ENCODE results near the gene PMS1. TPM values are rescaled to one million over a fixed set of nuclear protein-coding genes. Genes with fewer than 3 reads are reported as not detected.

Gene PMS1
- total RNA-seq (2022; extraction: Qiagen RNA extraction; ENCODE audit: low read depth) = 4.1 to 8.0 TPM (median 7.6 TPM) in 5 replicates

DNA sequence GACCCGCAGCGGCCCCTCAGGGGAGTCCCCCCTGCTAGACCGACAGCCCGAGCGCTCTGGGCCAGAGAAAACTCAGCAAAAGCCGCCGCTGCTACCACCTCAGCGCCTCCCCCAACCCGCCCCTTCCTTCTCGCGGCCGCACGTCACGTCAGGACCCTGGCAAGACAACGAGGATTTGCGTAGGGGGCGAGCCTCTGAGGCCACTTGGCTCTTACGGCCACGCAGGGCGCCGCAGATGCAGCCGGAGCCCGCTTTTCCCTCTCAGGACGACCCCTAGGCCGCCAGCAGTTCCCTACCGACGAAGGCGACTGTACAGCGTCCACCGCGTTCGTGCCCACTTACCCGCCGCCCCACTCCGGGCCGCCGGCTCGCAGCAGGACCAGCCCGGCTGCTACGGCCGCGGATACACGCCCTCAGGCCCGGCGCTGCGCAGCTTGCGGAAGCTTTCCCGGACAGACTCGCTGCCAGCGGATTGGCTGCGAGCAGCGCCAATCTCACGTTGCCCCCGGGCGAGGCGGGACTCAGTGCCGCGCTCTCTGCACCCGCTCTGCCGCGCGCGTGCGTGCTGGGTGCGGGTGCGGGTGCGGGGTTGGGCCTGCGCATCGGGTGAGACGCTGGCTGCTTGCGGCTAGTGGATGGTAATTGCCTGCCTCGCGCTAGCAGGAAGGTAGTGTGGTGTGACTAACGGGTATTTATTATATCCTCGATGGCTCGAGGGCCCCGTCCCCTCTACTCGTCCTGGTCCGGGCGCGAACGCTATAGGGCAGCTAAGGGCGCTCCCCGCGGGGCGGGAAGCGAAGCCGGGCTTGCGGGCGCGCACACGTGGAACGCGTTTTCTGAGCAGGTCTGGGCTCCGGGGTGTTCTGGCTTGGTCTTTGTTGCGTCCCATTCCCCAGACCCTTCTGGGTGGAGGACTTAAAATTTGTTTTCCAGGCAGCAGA, at the start of gene PMS1, which contains the start of gene ORMDL1:
PMS1 (plus strand) TSS at position 524 of the 941 bp plus-strand sequence. CDS start 7,360 bp downstream, outside the sequence.
ORMDL1 (minus strand) TSS at position 413 of the 941 bp plus-strand sequence. CDS start 1,744 bp downstream, outside the sequence.

DNA sequence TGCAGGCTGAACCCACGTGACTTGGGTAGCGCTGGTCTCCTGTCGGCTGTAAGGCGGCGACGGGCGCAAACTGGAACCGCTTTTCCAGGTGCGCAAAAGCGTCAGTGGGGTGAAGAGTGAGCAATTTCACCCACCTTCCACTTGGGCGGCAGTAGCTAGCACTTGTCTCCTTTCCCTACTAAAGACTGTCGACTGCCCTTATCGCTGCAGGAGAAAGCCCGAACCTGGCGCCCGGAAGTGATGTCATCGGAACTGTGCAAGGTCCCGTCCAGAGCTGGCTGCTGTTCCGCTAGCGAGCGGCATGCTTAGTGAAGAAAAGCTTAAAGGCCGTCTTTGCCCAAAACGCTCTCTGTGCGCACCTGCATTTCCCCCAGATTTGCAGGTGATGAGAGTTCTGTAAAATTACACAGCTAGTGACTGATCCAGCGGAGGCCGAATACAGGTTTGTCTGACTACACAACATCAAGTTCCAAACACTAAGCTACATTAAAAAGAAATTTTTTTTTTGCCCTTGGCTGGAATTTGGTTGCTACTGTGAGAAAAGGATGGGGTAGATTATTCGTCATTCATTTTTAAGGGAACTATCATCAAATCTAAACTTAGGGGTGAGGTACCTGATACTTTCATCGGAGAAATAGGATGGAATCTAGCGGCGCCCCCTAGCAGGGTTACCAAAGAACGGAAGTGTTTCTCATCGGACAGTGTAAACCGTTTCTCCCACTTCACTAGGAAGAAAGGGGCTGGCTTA, 21.5 kb upstream of the PMS1 start, which contains the start of gene OSGEPL1:
OSGEPL1 (minus strand) TSS at position 242 of the 748 bp plus-strand sequence. CDS start 1,152 bp downstream, outside the sequence.

Other genes starting within 250 kb of the PMS1 start
- gene SLC40A1, start 203.7 kb upstream of the PMS1 start, total RNA-seq (2022; extraction: Qiagen RNA extraction; ENCODE audit: low read depth) = 2.1 to 4.2 TPM (median 3.3 TPM) in 5 replicates
- gene ASNSD1, start 123.0 kb upstream of the PMS1 start, total RNA-seq (2022; extraction: Qiagen RNA extraction; ENCODE audit: low read depth) = 27.1 to 41.2 TPM (median 36.4 TPM) in 5 replicates
- 0.97 to 1.9 TPM (median 1.1 TPM) in 5 replicates for gene ANKAR, start 109.8 kb upstream of the PMS1 start, total RNA-seq (2022; extraction: Qiagen RNA extraction; ENCODE audit: low read depth)
- gene OSGEPL1, start 21.7 kb upstream of the PMS1 start, total RNA-seq (2022; extraction: Qiagen RNA extraction; ENCODE audit: low read depth) = 2.4 to 4.5 TPM (median 4.0 TPM) in 5 replicates
- 33.1 to 50.2 TPM (median 44.6 TPM) in 5 replicates for gene ORMDL1, start 111 bp upstream of the PMS1 start, total RNA-seq (2022; extraction: Qiagen RNA extraction; ENCODE audit: low read depth)